IPS-15b (cell line): ENCODE measurements around the gene GATB.

Experiments
- H3K27me3 ChIP-seq: one replicate; pipeline ENCODE4 v1.6.1; 2013; ENCODE audit warnings: low read length; ENCODE audit not compliant: control insufficient read depth, insufficient read depth
- H3K36me3 ChIP-seq: one replicate; pipeline ENCODE4 v1.6.1; 2013; ENCODE audit warnings: low read length; ENCODE audit not compliant: control insufficient read depth, insufficient read depth
- H3K4me1 ChIP-seq: one replicate; pipeline ENCODE4 v1.6.1; 2013; ENCODE audit warnings: mild to moderate bottlenecking, low read length; ENCODE audit not compliant: control insufficient read depth, insufficient read depth
- H3K4me3 ChIP-seq: one replicate; pipeline ENCODE4 v1.5.1; 2013; ENCODE audit warnings: low read depth, low read length
- H3K9ac ChIP-seq: one replicate; pipeline ENCODE4 v1.6.1; 2013; ENCODE audit warnings: low read depth, mild to moderate bottlenecking, low read length
- H3K9me3 ChIP-seq: one replicate; pipeline ENCODE4 v1.6.1; 2013; ENCODE audit warnings: mild to moderate bottlenecking, low read length; ENCODE audit not compliant: control insufficient read depth, insufficient read depth

Gene GATB

GRCh38 chr4:151667666-151668065, 93.1 kb downstream of the GATB start:
- Histone ChIP-seq H3K9ac (no peak overlapping the region), H3K4me1 (no peaks in the 10 kb centered on the region), H3K4me3 (no peak overlapping the region), H3K27me3 (no peaks in the 10 kb centered on the region), H3K36me3 (peaks cover 3% of the 10 kb centered on the region), H3K9me3 (no peaks in the 10 kb centered on the region)

GRCh38 chr4:151667048-151667447, 93.8 kb downstream of the GATB start:
- Histone ChIP-seq H3K4me3 (no peak overlapping the region), H3K9ac (no peak overlapping the region), H3K36me3 (peaks cover 3% of the 10 kb centered on the region), H3K9me3 (no peaks in the 10 kb centered on the region), H3K4me1 (no peaks in the 10 kb centered on the region), H3K27me3 (no peaks in the 10 kb centered on the region)

- Histone ChIP-seq H3K9ac (no peak overlapping the region), H3K9me3 (no peaks in the 10 kb centered on the region), H3K27me3 (no peaks in the 10 kb centered on the region), H3K4me3 (no peak overlapping the region), H3K36me3 (peaks cover 3% of the 10 kb centered on the region), H3K4me1 (no peaks in the 10 kb centered on the region)
These were observed 94.3 kb downstream of the GATB start for GRCh38 chr4:151666501-151666900.

GRCh38 chr4:151665785-151666127, 95.1 kb downstream of the GATB start:
- Histone ChIP-seq H3K36me3 (peaks cover 3% of the 10 kb centered on the region), H3K9ac (no peak overlapping the region), H3K4me1 (no peaks in the 10 kb centered on the region), H3K9me3 (no peaks in the 10 kb centered on the region), H3K4me3 (no peak overlapping the region), H3K27me3 (no peaks in the 10 kb centered on the region)

- H3K4me3 ChIP-seq = no peak overlapping the region
- H3K36me3 ChIP-seq = peaks cover 3% of the 10 kb centered on the region
- H3K9ac ChIP-seq = no peak overlapping the region
- no peaks in the 10 kb centered on the region for H3K9me3 ChIP-seq
- no peaks in the 10 kb centered on the region for H3K27me3 ChIP-seq
- no peaks in the 10 kb centered on the region for H3K4me1 ChIP-seq
These were observed 95.6 kb downstream of the GATB start for GRCh38 chr4:151665022-151665784.

GRCh38 chr4:151664289-151664688, 96.5 kb downstream of the GATB start:
- Histone ChIP-seq H3K36me3 (peaks cover 3% of the 10 kb centered on the region), H3K4me1 (no peaks in the 10 kb centered on the region), H3K9ac (no peak overlapping the region), H3K4me3 (no peak overlapping the region), H3K27me3 (no peaks in the 10 kb centered on the region), H3K9me3 (no peaks in the 10 kb centered on the region)

GRCh38 chr4:151663109-151663508, 97.7 kb downstream of the GATB start:
- no peaks in the 10 kb centered on the region for H3K9me3 ChIP-seq
- no peaks in the 10 kb centered on the region for H3K27me3 ChIP-seq
- peaks cover 3% of the 10 kb centered on the region for H3K36me3 ChIP-seq
- no peak overlapping the region for H3K4me3 ChIP-seq
- no peaks in the 10 kb centered on the region for H3K4me1 ChIP-seq
- H3K9ac ChIP-seq = no peak overlapping the region

GRCh38 chr4:151661873-151662272, 98.9 kb downstream of the GATB start:
- H3K36me3 ChIP-seq = peaks cover 7% of the 10 kb centered on the region
- no peaks in the 10 kb centered on the region for H3K4me1 ChIP-seq
- no peaks in the 10 kb centered on the region for H3K9me3 ChIP-seq
- no peaks in the 10 kb centered on the region for H3K27me3 ChIP-seq
- no peak overlapping the region for H3K9ac ChIP-seq
- no peak overlapping the region for H3K4me3 ChIP-seq

GRCh38 chr4:151660676-151661075, 100.1 kb downstream of the GATB start:
- Histone ChIP-seq H3K9ac (no peak overlapping the region), H3K9me3 (no peaks in the 10 kb centered on the region), H3K36me3 (peaks cover 9% of the 10 kb centered on the region), H3K4me1 (no peaks in the 10 kb centered on the region), H3K4me3 (no peak overlapping the region), H3K27me3 (no peaks in the 10 kb centered on the region)

GRCh38 chr4:151659601-151660364, 101.0 kb downstream of the GATB start:
- no peaks in the 10 kb centered on the region for H3K27me3 ChIP-seq
- H3K4me1 ChIP-seq = no peaks in the 10 kb centered on the region
- no peaks in the 10 kb centered on the region for H3K9me3 ChIP-seq
- no peak overlapping the region for H3K4me3 ChIP-seq
- no peak overlapping the region for H3K9ac ChIP-seq
- peaks cover 9% of the 10 kb centered on the region for H3K36me3 ChIP-seq

- peaks cover 9% of the 10 kb centered on the region for H3K36me3 ChIP-seq
- no peaks in the 10 kb centered on the region for H3K27me3 ChIP-seq
- no peak overlapping the region for H3K4me3 ChIP-seq
- H3K4me1 ChIP-seq = no peaks in the 10 kb centered on the region
- no peaks in the 10 kb centered on the region for H3K9me3 ChIP-seq
- no peak overlapping the region for H3K9ac ChIP-seq
These were observed 101.7 kb downstream of the GATB start for GRCh38 chr4:151658959-151659600.

- Histone ChIP-seq H3K27me3 (no peaks in the 10 kb centered on the region), H3K9ac (no peak overlapping the region), H3K4me3 (no peak overlapping the region), H3K9me3 (no peaks in the 10 kb centered on the region), H3K4me1 (no peaks in the 10 kb centered on the region), H3K36me3 (peaks cover 6% of the 10 kb centered on the region)
These were observed 102.9 kb downstream of the GATB start for GRCh38 chr4:151657896-151658295.
